ENCODE measurements around the gene PRKCH.

GRCh38 chr14:61460718-61461611 lies 139.6 kb downstream of the PRKCH start:
- TF ChIP-seq POLR2A (IDR thresholded peaks at IDR 0.05; ENCODE audit: low read length) (no peak), GATA1 (IDR thresholded peaks at IDR 0.05; ENCODE audit: low read depth, low read length) (no peak)
